Activated naive CD4-positive, alpha-beta T cell treated with anti-CD3 and anti-CD28 coated beads, Interleukin-2, amount 10 ng/mL, durations not matched to agents 7 days and 5 days (primary cell): ENCODE results near the gene KCNK1.
"Not testable (repeated sequence)": the region's sequence is repeated elsewhere in the genome, so short reads cannot be mapped to it uniquely, and the experiment has no call there.

Experiments
- CTCF ChIA-PET: fragments of 350-600 bp; sonication (Branson Sonifier 250); formaldehyde crosslinking; loops from one replicate; lab custom pipeline; 2021; ENCODE audit warnings: antibody characterized with exemption; lab: Charles Lee
- DNase-seq: peaks from one replicate; pipeline ENCODE4 v3.0.0-alpha.2; 2020
- H3K27ac Mint-ChIP-seq: one replicate; pipeline ENCODE4 v1.8.0; 2021; ENCODE audit warnings: mild to moderate bottlenecking, moderate library complexity, mixed read lengths
- H3K27me3 Mint-ChIP-seq: one replicate; pipeline ENCODE4 v1.8.0; 2021; ENCODE audit warnings: mild to moderate bottlenecking, mixed read lengths
- H3K36me3 Mint-ChIP-seq: one replicate; pipeline ENCODE4 v1.8.0; 2021; ENCODE audit warnings: mixed read lengths
- H3K4me1 Mint-ChIP-seq: one replicate; pipeline ENCODE4 v1.8.0; 2021; ENCODE audit warnings: mixed read lengths
- H3K4me3 Mint-ChIP-seq: one replicate; pipeline ENCODE4 v1.8.0; 2021; ENCODE audit warnings: mild to moderate bottlenecking, moderate library complexity, mixed read lengths
- H3K9me3 Mint-ChIP-seq: one replicate; pipeline ENCODE4 v1.8.0; 2021; ENCODE audit warnings: mixed read lengths

Gene KCNK1

GRCh38 chr1:233615571-233615970, 1.7 kb downstream of the KCNK1 start:
- peak overlapping the region; percentile 63 for H3K4me3 Mint-ChIP-seq
- peaks cover 61% of the 10 kb centered on the region for H3K27me3 Mint-ChIP-seq
- CTCF ChIA-PET = no interaction called here
- no peak for DNase-seq
- H3K36me3 Mint-ChIP-seq = peaks cover 2% of the 10 kb centered on the region
- H3K9me3 Mint-ChIP-seq = no peaks in the 10 kb centered on the region
- H3K27ac Mint-ChIP-seq = no peak overlapping the region
- H3K4me1 Mint-ChIP-seq = peaks cover 11% of the 10 kb centered on the region

DNA sequence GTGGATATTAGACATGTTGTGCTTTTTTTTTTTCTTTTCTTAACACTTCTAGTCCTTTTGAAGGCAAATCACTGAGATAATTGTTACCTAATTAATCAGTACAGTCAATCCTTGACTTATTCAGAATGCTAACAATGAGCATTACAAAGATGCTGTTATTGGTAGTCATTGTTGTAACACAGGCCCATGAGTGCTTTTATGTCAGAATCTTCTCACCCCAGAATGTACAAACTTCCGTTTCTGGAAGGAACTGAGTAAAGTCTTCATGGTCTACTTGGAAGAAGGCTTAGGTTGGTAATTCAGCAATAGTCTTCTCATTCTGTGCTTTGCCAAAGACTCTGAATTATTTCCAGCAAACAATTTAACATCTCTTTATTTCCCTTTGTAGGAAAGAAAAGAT, 3.1 kb downstream of the KCNK1 start:
- Mint-ChIP-seq H3K27me3 (peaks cover 48% of the 10 kb centered on the region), H3K27ac (no peak overlapping the region), H3K4me1 (peaks cover 11% of the 10 kb centered on the region), H3K9me3 (no peaks in the 10 kb centered on the region), H3K36me3 (peaks cover 2% of the 10 kb centered on the region), H3K4me3 (no peak overlapping the region)
- DNase-seq = no peak
- CTCF ChIA-PET = no interaction called here

DNA sequence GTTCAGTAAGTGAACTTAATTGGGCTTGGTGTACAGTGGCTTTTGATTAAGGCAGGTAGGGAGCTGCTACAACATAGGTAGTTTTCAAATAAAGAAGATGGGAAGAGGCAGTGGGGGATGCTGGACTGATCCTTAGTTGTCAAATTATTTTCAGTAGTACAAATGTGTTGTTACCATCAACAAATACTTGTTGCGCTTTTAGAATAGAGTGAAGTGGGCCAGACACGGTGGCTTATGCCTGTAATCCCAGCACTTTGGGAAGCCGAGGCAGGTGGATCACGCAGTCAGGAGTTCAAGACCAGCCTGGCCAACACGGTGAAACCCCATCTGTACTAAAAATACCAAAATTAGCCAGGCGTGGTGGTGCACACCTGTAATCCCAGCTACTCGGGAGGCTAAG, 5.5 kb downstream of the KCNK1 start:
- H3K9me3 Mint-ChIP-seq, H3K4me3 Mint-ChIP-seq, H3K4me1 Mint-ChIP-seq, DNase-seq, H3K36me3 Mint-ChIP-seq, CTCF ChIA-PET, H3K27ac Mint-ChIP-seq: not testable (repeated sequence)
- peaks cover 33% of the 10 kb centered on the region for H3K27me3 Mint-ChIP-seq

DNA sequence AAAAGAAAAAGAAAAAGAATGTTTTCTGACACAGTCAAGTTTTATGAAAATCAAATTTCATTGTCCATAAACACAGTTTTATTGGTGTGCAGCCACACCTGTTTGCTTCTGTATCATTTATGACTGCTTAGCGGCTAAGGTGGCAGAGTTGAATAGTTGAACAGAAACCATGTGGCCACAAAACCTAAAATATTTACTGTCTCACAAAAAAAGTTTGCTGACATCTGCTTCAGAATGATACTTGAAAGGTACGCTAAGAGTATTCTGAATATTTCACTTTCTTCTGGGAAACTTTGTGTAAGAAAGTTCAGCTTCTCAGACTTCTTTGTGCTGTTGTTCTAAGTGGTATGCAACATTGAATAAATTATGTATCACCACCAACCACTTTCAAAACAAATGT, 6.2 kb downstream of the KCNK1 start:
- no peak for DNase-seq
- Mint-ChIP-seq H3K9me3 (no peaks in the 10 kb centered on the region), H3K36me3 (peaks cover 1% of the 10 kb centered on the region), H3K27me3 (peaks cover 26% of the 10 kb centered on the region), H3K4me1 (peaks cover 2% of the 10 kb centered on the region), H3K27ac (no peak overlapping the region), H3K4me3 (no peak overlapping the region)
- CTCF ChIA-PET = no interaction called here

DNA sequence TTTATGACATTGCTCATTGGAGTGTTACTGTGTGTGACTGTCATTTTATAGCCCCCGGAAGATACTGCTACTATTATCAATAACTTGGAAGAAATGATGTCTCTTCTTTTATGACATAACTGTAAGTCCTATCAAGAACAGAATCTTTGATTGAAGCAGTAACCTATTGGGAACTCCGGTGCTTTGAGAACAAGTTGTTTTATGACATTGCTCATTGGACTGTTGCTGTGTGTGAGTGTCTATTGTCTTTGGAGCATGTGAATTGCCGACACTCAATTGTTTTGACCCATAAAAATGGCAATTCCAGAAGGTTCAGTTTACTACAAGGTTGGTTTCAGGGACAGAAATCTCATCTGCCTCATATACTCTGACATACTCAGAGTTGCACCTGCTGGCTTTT, 8.0 kb downstream of the KCNK1 start:
- no peak for DNase-seq
- H3K4me1 Mint-ChIP-seq = no peaks in the 10 kb centered on the region
- peaks cover 16% of the 10 kb centered on the region for H3K27me3 Mint-ChIP-seq
- no peaks in the 10 kb centered on the region for H3K36me3 Mint-ChIP-seq
- H3K27ac Mint-ChIP-seq = no peak overlapping the region
- H3K9me3 Mint-ChIP-seq = no peaks in the 10 kb centered on the region
- CTCF ChIA-PET = no interaction called here
- H3K4me3 Mint-ChIP-seq = no peak overlapping the region

GRCh38 chr1:233624289-233624688, 10.4 kb downstream of the KCNK1 start:
- H3K9me3 Mint-ChIP-seq = no peaks in the 10 kb centered on the region
- H3K4me3 Mint-ChIP-seq = no peak overlapping the region
- peaks cover 4% of the 10 kb centered on the region for H3K27me3 Mint-ChIP-seq
- no peaks in the 10 kb centered on the region for H3K4me1 Mint-ChIP-seq
- H3K27ac Mint-ChIP-seq = no peak overlapping the region
- H3K36me3 Mint-ChIP-seq = no peaks in the 10 kb centered on the region
- no peak for DNase-seq
- CTCF ChIA-PET = no interaction called here

GRCh38 chr1:233625087-233625486, 11.2 kb downstream of the KCNK1 start:
- no peak for DNase-seq
- H3K27me3 Mint-ChIP-seq = peaks cover 4% of the 10 kb centered on the region
- CTCF ChIA-PET = no interaction called here
- H3K9me3 Mint-ChIP-seq = no peaks in the 10 kb centered on the region
- H3K36me3 Mint-ChIP-seq = no peaks in the 10 kb centered on the region
- no peak overlapping the region for H3K27ac Mint-ChIP-seq
- no peaks in the 10 kb centered on the region for H3K4me1 Mint-ChIP-seq
- no peak overlapping the region for H3K4me3 Mint-ChIP-seq

- peaks cover 4% of the 10 kb centered on the region for H3K27me3 Mint-ChIP-seq
- H3K9me3 Mint-ChIP-seq = no peaks in the 10 kb centered on the region
- H3K27ac Mint-ChIP-seq = no peak overlapping the region
- CTCF ChIA-PET = no interaction called here
- H3K4me3 Mint-ChIP-seq = no peak overlapping the region
- no peak for DNase-seq
- no peaks in the 10 kb centered on the region for H3K36me3 Mint-ChIP-seq
- no peaks in the 10 kb centered on the region for H3K4me1 Mint-ChIP-seq
Measured at GRCh38 chr1:233625510-233625981, 11.6 kb downstream of the KCNK1 start.

GRCh38 chr1:233627376-233627775, 13.5 kb downstream of the KCNK1 start:
- no peaks in the 10 kb centered on the region for H3K36me3 Mint-ChIP-seq
- CTCF ChIA-PET = no interaction called here
- peaks cover 6% of the 10 kb centered on the region for H3K27me3 Mint-ChIP-seq
- no peaks in the 10 kb centered on the region for H3K4me1 Mint-ChIP-seq
- H3K9me3 Mint-ChIP-seq = no peaks in the 10 kb centered on the region
- H3K4me3 Mint-ChIP-seq = no peak overlapping the region
- no peak for DNase-seq
- no peak overlapping the region for H3K27ac Mint-ChIP-seq

- no peak overlapping the region for H3K4me3 Mint-ChIP-seq
- no peaks in the 10 kb centered on the region for H3K4me1 Mint-ChIP-seq
- H3K9me3 Mint-ChIP-seq = no peaks in the 10 kb centered on the region
- DNase-seq = no peak
- H3K36me3 Mint-ChIP-seq = no peaks in the 10 kb centered on the region
- CTCF ChIA-PET = no interaction called here
- H3K27ac Mint-ChIP-seq = no peak overlapping the region
- peaks cover 7% of the 10 kb centered on the region for H3K27me3 Mint-ChIP-seq
Measured at GRCh38 chr1:233627823-233628222, 13.9 kb downstream of the KCNK1 start.

DNA sequence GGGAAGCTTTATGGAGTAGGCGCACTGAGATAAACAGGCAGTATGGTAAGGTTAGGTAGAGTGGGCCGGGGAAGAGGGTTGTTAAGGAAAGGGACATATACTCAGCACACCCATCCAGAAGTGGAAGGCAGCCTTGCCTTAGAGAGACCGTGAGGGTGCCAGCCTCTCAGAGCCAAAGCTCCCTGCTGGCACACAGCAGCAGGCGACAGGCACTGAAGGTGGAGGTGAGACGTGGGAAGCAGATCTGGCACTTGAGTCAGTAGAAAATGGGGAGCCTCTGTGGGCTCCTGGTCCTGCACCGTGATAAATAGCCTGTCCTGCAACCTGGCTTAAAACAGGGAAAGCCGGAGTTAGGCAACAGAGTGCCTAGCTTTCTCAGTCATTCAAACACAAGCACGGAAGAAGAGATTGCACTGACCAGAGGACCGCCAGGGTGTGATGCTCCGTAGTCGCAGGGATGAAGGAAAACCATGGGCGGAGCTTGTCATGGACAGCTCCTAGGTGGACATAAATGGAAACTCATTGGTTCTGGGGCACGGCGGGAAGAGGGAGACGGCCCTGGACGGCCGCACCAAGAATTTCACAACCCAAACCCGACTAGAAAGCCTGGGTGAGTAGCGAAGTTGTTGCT, 15.5 kb downstream of the KCNK1 start:
- Mint-ChIP-seq H3K9me3 (no peaks in the 10 kb centered on the region), H3K27me3 (peaks cover 7% of the 10 kb centered on the region), H3K27ac (no peak overlapping the region), H3K36me3 (no peaks in the 10 kb centered on the region), H3K4me1 (no peaks in the 10 kb centered on the region), H3K4me3 (no peak overlapping the region)
- CTCF ChIA-PET = no interaction called here
- no peak for DNase-seq

DNA sequence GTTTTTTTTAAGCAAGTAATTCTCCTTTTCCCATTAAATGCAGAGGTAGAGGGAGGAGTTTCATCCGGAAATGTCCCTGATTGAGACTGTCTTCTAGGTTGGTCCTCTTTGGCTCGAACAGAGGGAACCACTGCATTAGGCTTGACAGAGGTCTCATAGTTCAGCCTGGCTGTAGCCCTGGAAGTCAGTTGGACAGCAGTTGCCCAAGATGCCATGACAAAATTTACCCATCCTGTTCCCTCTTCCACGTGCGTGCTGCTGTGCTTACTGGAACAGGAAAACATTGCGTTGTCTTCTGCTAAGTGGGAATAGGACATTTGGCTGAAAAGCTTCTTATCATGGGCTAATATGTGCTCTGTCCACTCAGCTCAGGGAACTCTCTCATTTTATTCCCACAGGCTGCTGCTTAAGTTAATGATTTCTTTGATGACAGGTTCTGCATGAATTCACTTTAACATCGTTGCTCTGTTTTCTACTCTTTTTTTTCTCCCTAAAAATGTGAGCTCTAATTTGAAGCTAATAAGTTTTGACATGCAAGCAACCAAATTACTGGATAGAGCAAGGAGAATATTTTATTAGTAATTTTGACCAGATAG, 18.0 kb downstream of the KCNK1 start:
- no peaks in the 10 kb centered on the region for H3K9me3 Mint-ChIP-seq
- DNase-seq = no peak
- peaks cover 11% of the 10 kb centered on the region for H3K27me3 Mint-ChIP-seq
- H3K4me3 Mint-ChIP-seq = no peak overlapping the region
- no peaks in the 10 kb centered on the region for H3K36me3 Mint-ChIP-seq
- no peaks in the 10 kb centered on the region for H3K4me1 Mint-ChIP-seq
- no peak overlapping the region for H3K27ac Mint-ChIP-seq
- CTCF ChIA-PET = no interaction called here

- no peaks in the 10 kb centered on the region for H3K4me1 Mint-ChIP-seq
- peaks cover 15% of the 10 kb centered on the region for H3K27me3 Mint-ChIP-seq
- DNase-seq = no peak
- H3K36me3 Mint-ChIP-seq = no peaks in the 10 kb centered on the region
- H3K4me3 Mint-ChIP-seq = no peak overlapping the region
- CTCF ChIA-PET = no interaction called here
- no peaks in the 10 kb centered on the region for H3K9me3 Mint-ChIP-seq
- no peak overlapping the region for H3K27ac Mint-ChIP-seq
Measured at GRCh38 chr1:233632436-233632835, 18.5 kb downstream of the KCNK1 start.

DNA sequence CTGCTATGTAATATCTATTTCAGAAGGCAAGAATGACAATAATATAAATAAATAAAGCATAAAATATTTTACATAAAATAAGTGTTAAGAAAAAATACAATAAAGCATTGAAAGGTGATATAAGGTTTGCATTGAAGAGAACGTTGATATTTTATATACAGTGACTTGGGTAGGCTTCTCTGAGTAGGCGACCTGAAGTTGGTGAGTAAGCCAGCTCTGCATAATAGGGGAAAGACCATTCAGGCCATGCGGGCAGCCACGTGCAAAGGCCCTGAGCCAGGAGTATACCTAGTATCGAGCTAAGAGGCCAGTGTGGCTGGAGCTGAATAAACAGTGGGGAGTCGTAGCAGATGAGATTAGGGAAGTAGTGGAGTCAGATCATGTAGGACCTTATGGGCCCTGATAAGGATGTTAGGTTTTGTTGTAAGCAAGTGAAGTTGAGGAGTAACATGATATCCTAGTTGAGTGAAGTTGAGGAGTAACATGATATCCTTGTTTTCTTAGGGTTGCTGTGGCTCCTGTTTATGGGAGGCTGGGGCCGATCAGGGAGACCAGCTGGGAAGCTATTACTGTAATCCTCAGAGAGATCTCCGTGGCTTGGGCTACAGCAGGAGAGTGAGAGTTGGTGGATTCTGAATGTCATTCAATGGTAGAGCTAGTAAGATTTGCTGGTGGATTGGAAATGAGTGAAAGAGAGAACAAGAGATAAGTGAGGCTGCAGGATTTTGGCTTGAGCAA, 22.0 kb downstream of the KCNK1 start:
- H3K4me3 Mint-ChIP-seq = no peak overlapping the region
- peaks cover 15% of the 10 kb centered on the region for H3K27me3 Mint-ChIP-seq
- CTCF ChIA-PET = no interaction called here
- H3K9me3 Mint-ChIP-seq = no peaks in the 10 kb centered on the region
- DNase-seq = no peak
- H3K27ac Mint-ChIP-seq = no peak overlapping the region
- H3K4me1 Mint-ChIP-seq = no peaks in the 10 kb centered on the region
- no peaks in the 10 kb centered on the region for H3K36me3 Mint-ChIP-seq

GRCh38 chr1:233636503-233636877, 22.6 kb downstream of the KCNK1 start:
- H3K36me3 Mint-ChIP-seq = no peaks in the 10 kb centered on the region
- no peak for DNase-seq
- no peaks in the 10 kb centered on the region for H3K4me1 Mint-ChIP-seq
- H3K9me3 Mint-ChIP-seq = no peaks in the 10 kb centered on the region
- H3K4me3 Mint-ChIP-seq = no peak overlapping the region
- H3K27me3 Mint-ChIP-seq = peaks cover 15% of the 10 kb centered on the region
- no peak overlapping the region for H3K27ac Mint-ChIP-seq
- CTCF ChIA-PET = no interaction called here
